Stimulated activated CD4-positive, alpha-beta T cell treated with anti-CD3 and anti-CD28 coated beads, Interleukin-12 subunit alpha, Interleukin-12 subunit beta, amount 100 ng/mL, for 4 hours (primary cell): ENCODE measurements around the gene DPH7.
"Not testable (repeated sequence)": the region's sequence is repeated elsewhere in the genome, so short reads cannot be mapped to it uniquely, and the experiment has no call there.

Experiments used
- DNase-seq: peaks from one replicate; pipeline ENCODE4 v3.0.0-alpha.2; 2020

DPH7 gene

GRCh38 chr9:137545123-137545522, 33.6 kb downstream of the DPH7 start:
- no peak for DNase-seq

- DNase-seq = no peak
Measured at GRCh38 chr9:137544176-137544760, 34.5 kb downstream of the DPH7 start.

- DNase-seq = no peak
Measured at GRCh38 chr9:137543237-137543963, 35.3 kb downstream of the DPH7 start.

- no peak for DNase-seq
Measured at GRCh38 chr9:137542486-137542885, 36.2 kb downstream of the DPH7 start.

GRCh38 chr9:137540536-137540935, 38.2 kb downstream of the DPH7 start:
- DNase-seq = no peak

GRCh38 chr9:137538058-137538457, 40.7 kb downstream of the DPH7 start:
- no peak for DNase-seq

- not testable (repeated sequence) for DNase-seq
Measured at GRCh38 chr9:137536594-137537131, 42.1 kb downstream of the DPH7 start.

GRCh38 chr9:137535120-137535428, 43.7 kb downstream of the DPH7 start:
- no peak for DNase-seq

GRCh38 chr9:137534256-137535119, 44.2 kb downstream of the DPH7 start:
- no peak for DNase-seq

GRCh38 chr9:137532891-137533468, 45.7 kb downstream of the DPH7 start:
- not testable (repeated sequence) for DNase-seq

GRCh38 chr9:137531099-137531765, 47.5 kb downstream of the DPH7 start:
- DNase-seq = no peak

GRCh38 chr9:137530331-137530730, 48.4 kb downstream of the DPH7 start:
- no peak for DNase-seq

GRCh38 chr9:137524981-137525317, 53.8 kb downstream of the DPH7 start:
- DNase-seq = no peak

GRCh38 chr9:137524161-137524980, 54.4 kb downstream of the DPH7 start:
- DNase-seq = no peak

- no peak for DNase-seq
Measured at GRCh38 chr9:137522746-137523455, 55.8 kb downstream of the DPH7 start.

GRCh38 chr9:137521405-137521985, 57.2 kb downstream of the DPH7 start:
- DNase-seq = no peak

GRCh38 chr9:137520614-137521404, 57.9 kb downstream of the DPH7 start:
- DNase-seq = no peak

GRCh38 chr9:137519553-137519952, 59.2 kb downstream of the DPH7 start:
- no peak for DNase-seq

- DNase-seq = not testable (repeated sequence)
Measured at GRCh38 chr9:137518661-137519459, 59.9 kb downstream of the DPH7 start.
